HT1080 (cell line): Measurements from ENCODE around the gene STK4. TPM values are rescaled to one million over a fixed set of nuclear protein-coding genes. Genes with fewer than 3 reads are reported as not detected.
"Not testable (repeated sequence)": the region's sequence is repeated elsewhere in the genome, so short reads cannot be mapped to it uniquely, and the experiment has no call there.

ENCODE experiments used
- DNase-seq: peaks from one replicate; pipeline ENCODE4 v3.0.0-alpha.2; 2015; ENCODE audit warnings: low read depth
- total RNA-seq: library from RNA; depleted of rRNA; stranded (reverse); fragments of >200 nt; shearing (Covaris generic); gene quantifications from 2 replicates; pipeline ENCODE4 v1.2.3, GENCODE V29; 2014

Gene STK4
- total RNA-seq, 1 experiment from 2014 or later, result 25.8 TPM

GRCh38 chr20:44981736-44982406 is 15.6 kb downstream of the STK4 start:
- no peak for DNase-seq

GRCh38 chr20:44983093-44983674 is 16.9 kb downstream of the STK4 start:
- no peak for DNase-seq

GRCh38 chr20:44988631-44989171 is 22.4 kb downstream of the STK4 start:
- DNase-seq, result no peak

- no peak for DNase-seq
Measured at GRCh38 chr20:44990425-44990824, 24.1 kb downstream of the STK4 start.

- no peak for DNase-seq
Measured at GRCh38 chr20:44990957-44991356, 24.6 kb downstream of the STK4 start.

GRCh38 chr20:44993343-44993742 is 27.0 kb downstream of the STK4 start:
- peak; percentile 73 for DNase-seq

- DNase-seq, result no peak
Measured at GRCh38 chr20:44997171-44997570, 30.9 kb downstream of the STK4 start.

GRCh38 chr20:44997668-44998067 is 31.4 kb downstream of the STK4 start:
- no peak for DNase-seq

GRCh38 chr20:45008521-45009049 is 42.3 kb downstream of the STK4 start:
- no peak for DNase-seq

GRCh38 chr20:45010399-45010828 is 44.1 kb downstream of the STK4 start:
- peak; percentile 26 for DNase-seq

GRCh38 chr20:45011108-45011526 is 44.8 kb downstream of the STK4 start:
- peak; percentile 59 for DNase-seq

GRCh38 chr20:45012682-45013302 is 46.5 kb downstream of the STK4 start:
- DNase-seq, result peak; percentile 49

- not testable (repeated sequence) for DNase-seq
Measured at GRCh38 chr20:45014131-45014530, 47.8 kb downstream of the STK4 start.

- peak; percentile 11 for DNase-seq
Measured at GRCh38 chr20:45014671-45015415, 48.5 kb downstream of the STK4 start.

- no peak for DNase-seq
Measured at GRCh38 chr20:45016089-45016671, 49.9 kb downstream of the STK4 start.

GRCh38 chr20:45017281-45017680 is 51.0 kb downstream of the STK4 start:
- DNase-seq, result no peak

GRCh38 chr20:45017857-45018256 is 51.5 kb downstream of the STK4 start:
- no peak for DNase-seq

- DNase-seq, result no peak
Measured at GRCh38 chr20:45019027-45019761, 52.9 kb downstream of the STK4 start.

- no peak for DNase-seq
Measured at GRCh38 chr20:45019762-45020123, 53.4 kb downstream of the STK4 start.

- DNase-seq, result no peak
Measured at GRCh38 chr20:45020236-45020886, 54.0 kb downstream of the STK4 start.
